GM10266 (cell line): Measurements from ENCODE around the gene BCOR.

ENCODE experiments used
- DNase-seq: peaks from one replicate; pipeline ENCODE4 v3.0.0; 2012; ENCODE audit errors: extremely low spot score
- TF ChIP-seq, protein P1 (sequence below): IDR thresholded peaks from 2 replicates; pipeline ENCODE4 v1.5.1; 2012; ENCODE audit warnings: mild to moderate bottlenecking, low read depth; ENCODE audit not compliant: control insufficient read depth, insufficient read depth; ENCODE audit errors: missing control alignments

BCOR gene

DNA sequence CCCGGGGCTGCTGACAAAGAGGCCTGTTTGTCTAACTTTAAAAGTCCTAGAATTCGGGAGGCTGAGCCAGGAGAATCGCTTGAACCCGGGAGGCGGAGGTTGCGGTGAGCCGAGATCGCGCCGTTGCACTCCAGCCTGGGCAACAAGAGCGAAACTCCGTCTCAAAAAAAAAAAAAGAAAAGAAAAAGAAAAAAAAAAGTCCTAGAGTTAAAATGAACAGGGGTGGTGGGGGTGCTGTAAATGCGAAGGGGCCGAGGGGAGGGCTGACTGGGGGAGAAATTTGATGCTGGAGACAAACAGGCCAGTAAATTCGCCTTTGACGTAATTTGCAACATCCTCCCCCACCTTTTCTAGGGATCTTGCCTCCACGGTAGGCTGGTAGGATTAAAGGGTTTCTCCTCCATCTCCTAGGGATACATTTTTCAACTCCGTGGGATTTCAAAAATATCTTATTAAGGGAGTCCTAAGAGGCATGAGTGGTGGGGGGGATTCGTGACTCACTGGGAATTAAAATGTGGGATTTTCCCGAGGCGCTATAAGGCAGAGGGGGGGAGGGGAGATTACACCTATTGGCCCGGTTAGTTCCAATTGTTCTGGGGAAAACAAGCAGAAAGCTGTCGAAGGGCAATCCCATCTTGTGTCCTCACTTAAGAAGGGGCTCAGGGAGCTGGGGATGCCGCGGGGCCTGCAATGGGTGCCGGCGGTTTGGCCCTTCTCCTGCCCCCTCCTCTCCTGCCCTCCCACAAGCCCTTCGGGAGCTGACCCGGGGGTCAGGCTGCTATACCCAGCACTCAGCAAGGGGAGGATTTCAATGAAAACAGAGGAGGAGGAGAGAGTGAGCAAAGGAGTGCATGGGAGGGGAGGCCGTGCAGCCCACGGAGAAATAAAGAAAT is 3.0 kb upstream of the BCOR start:
- DNase-seq: no peak

DNA sequence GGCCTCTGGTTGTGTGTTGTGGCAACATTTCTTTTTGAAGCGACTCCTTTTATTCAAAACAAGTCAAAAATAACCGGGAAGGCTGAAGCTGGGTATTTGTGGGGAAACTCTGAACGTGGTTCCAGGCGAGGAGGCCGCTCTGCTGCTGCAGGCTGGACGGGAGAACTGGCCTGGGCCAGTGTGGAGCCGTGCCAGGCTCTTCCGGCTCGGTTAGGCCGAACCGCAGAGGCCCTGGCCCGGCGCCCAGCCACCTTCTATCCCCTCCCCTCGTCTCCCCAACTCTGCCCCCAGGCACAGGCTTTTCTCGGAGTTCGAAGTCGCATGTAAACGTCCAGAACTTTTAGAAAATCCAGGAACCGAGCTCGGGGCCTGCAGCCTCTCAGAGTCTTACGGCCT is 2.4 kb upstream of the BCOR start:
- TF ChIP-seq, protein P1, sequence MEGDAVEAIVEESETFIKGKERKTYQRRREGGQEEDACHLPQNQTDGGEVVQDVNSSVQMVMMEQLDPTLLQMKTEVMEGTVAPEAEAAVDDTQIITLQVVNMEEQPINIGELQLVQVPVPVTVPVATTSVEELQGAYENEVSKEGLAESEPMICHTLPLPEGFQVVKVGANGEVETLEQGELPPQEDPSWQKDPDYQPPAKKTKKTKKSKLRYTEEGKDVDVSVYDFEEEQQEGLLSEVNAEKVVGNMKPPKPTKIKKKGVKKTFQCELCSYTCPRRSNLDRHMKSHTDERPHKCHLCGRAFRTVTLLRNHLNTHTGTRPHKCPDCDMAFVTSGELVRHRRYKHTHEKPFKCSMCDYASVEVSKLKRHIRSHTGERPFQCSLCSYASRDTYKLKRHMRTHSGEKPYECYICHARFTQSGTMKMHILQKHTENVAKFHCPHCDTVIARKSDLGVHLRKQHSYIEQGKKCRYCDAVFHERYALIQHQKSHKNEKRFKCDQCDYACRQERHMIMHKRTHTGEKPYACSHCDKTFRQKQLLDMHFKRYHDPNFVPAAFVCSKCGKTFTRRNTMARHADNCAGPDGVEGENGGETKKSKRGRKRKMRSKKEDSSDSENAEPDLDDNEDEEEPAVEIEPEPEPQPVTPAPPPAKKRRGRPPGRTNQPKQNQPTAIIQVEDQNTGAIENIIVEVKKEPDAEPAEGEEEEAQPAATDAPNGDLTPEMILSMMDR: no peak
- no peak for DNase-seq

More for the DNA sequence above, 3.0 kb upstream of the BCOR start:
- TF ChIP-seq, protein P1: no peak

DNA sequence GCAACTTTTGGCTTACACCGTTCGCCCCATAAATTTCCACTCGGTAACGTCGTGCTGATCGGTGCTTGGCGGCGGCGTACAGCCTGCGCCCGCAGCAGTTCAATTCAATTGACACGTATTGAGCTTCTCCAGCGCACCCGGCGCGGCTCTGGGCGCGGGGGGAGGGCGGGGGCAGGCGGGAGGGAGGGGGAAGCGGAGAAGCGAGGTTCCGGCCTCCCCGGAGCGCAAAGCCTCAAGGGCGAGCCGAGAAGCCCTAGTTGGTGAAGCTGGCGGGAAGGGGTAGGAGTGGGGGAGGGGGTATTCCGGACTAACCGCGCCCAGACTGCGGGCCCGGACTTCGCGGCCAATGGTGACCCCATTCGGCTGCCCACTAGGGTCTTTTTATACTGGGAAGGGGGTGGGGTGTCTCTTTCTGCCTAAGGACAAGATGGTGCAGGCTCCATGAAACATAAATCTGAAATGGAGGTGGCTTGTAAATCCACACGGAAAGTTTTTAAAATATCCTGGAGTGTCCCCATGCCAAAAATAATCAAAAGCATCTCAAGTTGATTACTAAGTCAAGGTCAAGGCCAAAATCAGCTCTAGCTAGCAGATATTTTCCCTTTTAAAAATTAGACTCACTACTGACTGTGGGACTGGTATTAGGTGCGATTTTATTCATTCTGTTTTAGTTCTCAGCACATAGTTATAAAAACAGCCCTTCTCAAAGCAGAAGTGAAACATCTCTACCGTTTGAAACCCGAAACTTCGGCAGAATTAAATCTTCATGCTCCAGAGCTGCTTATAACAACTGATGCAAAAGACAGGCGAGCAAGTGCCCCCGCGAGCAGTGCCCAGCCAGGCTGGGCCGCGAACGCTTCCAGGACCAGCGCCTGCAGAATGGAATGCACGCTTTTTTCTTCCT is 1.5 kb upstream of the BCOR start:
- DNase-seq: peak; percentile 65

DNA sequence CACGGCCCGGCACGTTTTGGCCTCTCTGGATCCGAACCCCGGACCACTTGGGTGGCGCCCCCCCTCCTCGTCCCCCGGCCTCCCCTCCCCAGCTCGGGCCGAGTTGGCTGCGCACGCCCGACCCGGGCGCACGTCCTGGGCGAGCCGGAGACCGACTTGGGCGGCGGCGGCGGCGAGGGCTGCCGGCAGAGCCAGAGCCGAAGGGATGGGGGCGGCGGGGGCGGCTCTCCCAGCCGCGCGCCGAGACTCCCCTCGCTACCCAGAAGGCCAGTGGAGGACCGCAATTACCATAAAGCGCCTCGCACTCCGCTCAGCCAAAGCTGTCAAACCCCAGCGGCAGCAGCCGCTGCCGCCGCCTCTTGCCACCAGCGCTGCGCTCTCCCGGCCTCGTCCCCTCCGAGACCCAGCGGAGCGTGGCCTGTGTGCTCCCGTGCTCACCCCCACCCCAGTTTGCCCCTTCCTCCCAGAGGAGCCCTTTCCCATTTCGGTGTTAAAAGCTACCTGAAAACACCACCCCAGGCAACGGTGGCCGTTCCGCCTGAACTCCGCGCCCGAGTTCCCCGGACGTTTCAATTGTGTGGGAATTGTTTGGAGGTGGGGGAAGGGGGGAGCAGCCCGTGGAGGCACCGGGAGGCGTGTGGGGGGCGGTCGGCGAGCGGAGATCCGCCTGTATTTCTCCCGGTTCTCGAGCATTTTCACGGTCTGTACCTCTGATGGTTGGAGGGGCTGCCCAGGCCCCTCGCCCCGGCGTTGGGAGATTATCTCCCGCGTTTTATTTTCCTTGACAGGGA is 701 bp upstream of the BCOR start:
- TF ChIP-seq, protein P1: no peak
- DNase-seq: peak; percentile 53

More for the DNA sequence above, 1.5 kb upstream of the BCOR start:
- TF ChIP-seq, protein P1: no peak

DNA sequence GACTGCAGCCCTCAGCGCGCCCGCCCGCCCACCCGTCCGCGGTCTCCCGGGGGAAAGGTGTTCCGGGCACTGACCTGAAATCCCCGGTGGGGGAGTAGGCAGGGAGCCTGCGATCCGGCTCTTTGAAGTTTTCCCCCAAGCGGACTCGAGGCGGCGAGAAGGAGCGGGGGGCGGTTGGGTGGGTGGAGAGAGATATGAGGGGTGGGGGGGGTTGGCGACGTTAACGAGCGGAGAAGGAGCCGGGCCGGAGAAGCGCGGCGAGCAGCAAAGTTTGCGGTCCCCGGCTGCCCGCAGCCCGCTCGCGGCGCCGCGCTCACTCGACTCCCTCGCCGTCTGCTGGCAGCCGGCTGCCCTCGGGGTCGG is 636 bp downstream of the BCOR start:
- no peak for DNase-seq
- TF ChIP-seq, protein P1: no peak

DNA sequence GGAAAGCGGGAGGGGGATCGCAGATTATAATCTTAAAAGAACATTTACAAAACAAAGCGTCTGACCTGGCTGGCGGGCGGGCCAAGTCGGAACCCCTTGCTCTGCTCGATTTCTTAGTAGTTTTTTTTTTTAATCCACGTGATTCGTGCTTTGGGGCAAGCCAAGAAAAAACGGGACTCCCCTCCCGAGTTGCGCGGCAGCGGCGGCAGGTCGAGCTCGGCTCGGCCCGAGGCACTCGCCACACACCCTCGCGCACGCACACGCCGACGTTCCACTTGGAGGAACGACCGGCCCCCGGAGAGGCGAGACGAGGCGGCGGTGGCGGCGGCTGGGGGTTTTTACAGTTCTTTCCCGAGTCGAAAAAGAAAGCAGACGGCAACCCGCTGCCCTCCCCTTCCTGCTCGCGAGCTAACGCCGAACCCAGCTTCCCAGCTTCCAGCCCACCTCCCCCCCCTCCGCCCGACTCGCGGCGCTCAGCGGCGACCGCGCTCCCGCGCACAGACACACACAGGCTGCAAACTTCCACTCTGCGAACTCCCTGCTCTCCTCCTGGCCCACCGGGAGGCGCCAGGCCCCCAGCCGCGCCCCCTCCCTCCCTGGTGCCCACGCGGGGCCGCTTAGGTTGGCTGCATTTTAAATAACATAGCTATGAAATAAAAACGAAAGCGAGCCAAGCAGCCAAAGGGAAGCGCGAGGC is 1.2 kb downstream of the BCOR start:
- peak; percentile 53 for DNase-seq
- TF ChIP-seq, protein P1: no peak
